ENCODE measurements around the gene KDR.

DNA sequence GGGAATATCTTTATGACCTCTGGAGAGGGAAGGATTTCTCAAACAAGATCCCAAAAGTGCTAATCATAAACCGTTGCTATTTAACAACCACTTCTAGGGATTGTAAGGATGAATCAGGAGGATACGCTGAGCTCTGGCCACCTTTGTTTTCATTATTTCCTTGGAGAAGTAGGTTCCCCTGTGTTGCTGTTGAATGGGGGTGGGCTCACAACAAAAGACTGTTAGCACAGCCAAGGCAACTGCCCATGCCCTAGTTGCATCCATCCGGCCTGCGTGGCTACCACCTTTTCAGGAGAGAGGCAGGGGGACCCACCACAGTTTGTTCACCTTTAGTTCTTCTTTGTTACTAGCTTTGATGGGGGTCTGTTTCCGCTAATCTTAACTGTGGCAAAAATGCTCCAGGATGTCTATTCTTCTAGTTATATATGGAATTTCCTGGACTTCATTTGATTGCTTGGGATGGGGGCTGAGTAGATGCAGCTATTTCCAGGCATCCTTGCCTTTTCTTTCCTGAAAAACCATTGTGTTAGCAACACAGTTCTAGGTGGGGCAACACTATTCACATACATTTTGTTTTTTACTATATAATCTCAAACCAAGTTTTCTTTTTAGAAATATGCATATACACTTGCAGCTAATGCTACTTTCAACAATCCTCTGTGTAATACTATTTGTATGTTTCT is 95.4 kb downstream of the KDR start:
- TF ChIP-seq CTCF (IDR thresholded peaks at IDR 0.05) = no peak
- no peak for TF ChIP-seq EP300 (IDR thresholded peaks at IDR 0.05; ENCODE audit: low read depth)

Measured in transverse colon (tissue), 3 donors.